ENCODE data around the gene BRD3.

The BRD3 gene

GRCh38 chr9:134028076-134028475 lies 39.8 kb downstream of the BRD3 start:
- no peak for TF ChIP-seq CTCF (IDR thresholded peaks at IDR 0.05; ENCODE audit: low read depth, low read length)
- no peak for DNase-seq (ENCODE audit: extremely low read depth, low read depth)

DNA sequence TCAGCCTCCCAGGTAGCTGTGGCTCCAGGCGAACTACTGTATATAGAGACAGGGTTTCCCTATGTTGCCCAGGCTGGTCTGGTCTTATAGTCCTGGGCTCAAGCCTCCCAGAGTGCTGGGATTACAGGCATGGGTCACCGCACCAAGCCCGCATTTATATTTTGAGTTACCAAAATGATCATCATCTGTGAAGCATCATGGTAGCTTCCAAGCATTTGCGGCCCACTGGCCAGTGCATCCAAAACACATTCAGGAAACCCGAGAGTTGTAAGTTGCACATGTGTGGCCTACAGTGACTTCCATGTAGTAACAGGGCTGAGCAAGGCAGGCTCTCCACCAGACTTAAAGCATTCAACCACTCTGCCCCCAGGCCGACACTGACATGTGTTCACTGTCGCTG lies 40.3 kb downstream of the BRD3 start:
- no peak for DNase-seq (ENCODE audit: extremely low read depth, low read depth)
- no peak for TF ChIP-seq CTCF (IDR thresholded peaks at IDR 0.05; ENCODE audit: low read depth, low read length)

- TF ChIP-seq CTCF (IDR thresholded peaks at IDR 0.05; ENCODE audit: low read depth, low read length) = no peak
- DNase-seq (ENCODE audit: extremely low read depth, low read depth) = no peak
Observed at GRCh38 chr9:134026981-134027380, 40.8 kb downstream of the BRD3 start.

DNA sequence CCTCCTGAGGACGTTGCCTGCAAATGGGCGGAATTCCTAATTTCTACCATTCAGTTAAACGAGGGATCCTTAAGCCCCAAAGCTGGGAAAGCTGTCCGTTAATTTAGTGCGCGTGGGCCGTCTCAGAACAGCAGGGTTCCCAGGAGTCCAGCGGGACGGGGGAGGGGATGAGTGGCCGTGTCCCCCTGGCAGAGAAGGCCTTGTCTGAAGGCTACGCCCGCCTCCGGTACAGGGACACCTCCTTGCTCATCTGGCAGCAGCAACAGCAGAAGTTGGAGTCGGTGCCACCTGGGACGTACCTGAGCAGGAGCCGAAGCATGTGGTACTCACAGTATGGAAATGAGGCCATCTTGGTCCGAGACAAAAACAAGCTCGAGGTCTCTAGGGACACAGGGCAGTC lies 41.2 kb downstream of the BRD3 start:
- no peak for TF ChIP-seq CTCF (IDR thresholded peaks at IDR 0.05; ENCODE audit: low read depth, low read length)
- no peak for DNase-seq (ENCODE audit: extremely low read depth, low read depth)

DNA sequence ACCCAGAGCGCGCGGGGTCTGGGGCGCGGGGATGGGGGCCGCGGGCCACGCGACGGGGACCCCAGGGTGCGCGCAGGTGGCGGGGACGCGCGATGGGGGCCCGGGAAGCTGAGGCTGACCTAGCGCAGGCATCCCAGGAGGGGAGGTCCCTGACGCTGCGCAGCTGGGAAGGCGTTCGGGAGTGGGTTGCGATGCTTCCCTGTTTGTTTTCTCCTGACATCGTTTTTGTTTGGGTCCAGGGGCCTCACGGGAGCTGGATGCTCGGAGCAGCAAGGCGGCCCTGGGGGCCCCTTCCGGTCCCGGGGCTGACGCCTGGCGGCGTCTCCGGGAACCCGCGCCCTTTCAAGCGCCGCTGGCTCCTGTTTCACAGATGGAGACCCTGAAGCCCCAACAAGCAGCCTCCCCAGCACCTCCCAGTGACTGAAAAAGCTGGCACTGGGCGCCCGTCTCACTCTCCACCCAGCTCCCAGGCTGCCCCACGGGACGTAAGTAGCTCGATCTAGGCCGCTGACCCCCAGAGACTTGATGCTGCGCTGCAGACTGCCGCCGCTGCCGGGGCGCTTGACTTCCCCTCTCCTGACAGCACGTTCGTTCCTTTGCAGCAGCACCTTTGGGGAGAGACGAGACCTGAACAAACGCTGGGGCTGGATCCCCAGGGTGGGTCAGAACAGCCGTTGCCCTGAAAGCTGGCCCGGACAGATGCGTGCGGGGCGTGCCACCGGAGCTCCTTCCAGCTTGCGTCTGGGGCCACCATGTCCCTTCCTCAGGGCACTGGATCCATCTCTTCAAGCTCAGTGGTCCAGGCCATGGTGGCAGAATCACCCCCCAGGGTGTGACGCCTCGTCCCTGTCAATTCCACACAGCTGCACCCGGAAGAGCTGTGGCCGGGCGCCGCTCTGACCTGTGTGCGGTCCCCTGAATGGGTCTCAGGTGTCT lies 42.0 kb downstream of the BRD3 start:
- DNase-seq (ENCODE audit: extremely low read depth, low read depth) = no peak
- peak; percentile 21 for TF ChIP-seq CTCF (IDR thresholded peaks at IDR 0.05; ENCODE audit: low read depth, low read length)

DNA sequence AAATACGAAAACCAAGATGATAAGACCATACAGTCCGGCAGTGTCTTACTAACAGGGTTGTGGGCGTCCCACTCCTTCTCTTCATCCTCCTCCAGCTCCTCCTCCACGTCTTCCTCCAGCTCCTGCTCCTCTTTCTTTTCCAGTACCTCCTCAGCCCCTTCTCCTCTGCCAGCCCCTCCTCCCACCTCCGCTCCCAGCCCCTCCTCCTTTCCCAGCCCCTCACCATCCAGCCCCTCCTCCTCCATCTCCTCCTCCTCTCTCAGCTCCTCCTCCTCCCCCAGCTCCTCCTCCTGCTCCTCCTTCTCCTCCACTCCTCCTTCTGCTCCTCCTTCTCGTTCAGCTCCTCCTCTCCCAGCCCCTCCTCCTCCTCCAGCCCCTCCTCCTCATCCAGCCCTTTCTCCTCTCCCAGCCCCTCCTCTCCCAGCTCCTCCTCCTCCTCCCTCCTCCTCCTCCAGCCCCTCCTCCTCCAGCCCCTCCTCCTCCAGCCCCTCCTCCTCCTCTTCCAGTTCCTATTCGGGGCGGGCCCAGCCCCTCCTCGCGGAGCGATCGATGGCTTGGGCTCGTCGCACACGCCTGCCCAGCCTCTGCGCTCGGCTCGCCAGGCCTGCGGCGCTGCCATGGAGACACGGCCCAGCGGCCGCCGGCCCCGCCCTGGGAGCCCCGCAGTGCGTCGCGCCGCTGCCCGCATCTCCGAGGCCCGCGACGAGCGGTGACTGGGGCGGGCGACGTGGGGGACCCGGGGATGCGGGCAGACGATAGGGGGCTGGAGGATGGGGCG lies 42.8 kb downstream of the BRD3 start, which contains the start of gene BRD3OS:
Gene BRD3OS, plus strand, starts transcription at position 654 of the 778 bp plus-strand sequence. CDS start 1,267 bp downstream, outside the sequence.
- DNase-seq (ENCODE audit: extremely low read depth, low read depth) = peak; percentile 100
- TF ChIP-seq CTCF (IDR thresholded peaks at IDR 0.05; ENCODE audit: low read depth, low read length) = no peak

Data from AG09319 (cell line).